ENCODE results near the gene MT1A. TPM values are rescaled to one million over a fixed set of nuclear protein-coding genes. Genes with fewer than 3 reads are reported as not detected.

MT1A gene
- polyA plus RNA-seq, 1 donor: 0.31 TPM

DNA sequence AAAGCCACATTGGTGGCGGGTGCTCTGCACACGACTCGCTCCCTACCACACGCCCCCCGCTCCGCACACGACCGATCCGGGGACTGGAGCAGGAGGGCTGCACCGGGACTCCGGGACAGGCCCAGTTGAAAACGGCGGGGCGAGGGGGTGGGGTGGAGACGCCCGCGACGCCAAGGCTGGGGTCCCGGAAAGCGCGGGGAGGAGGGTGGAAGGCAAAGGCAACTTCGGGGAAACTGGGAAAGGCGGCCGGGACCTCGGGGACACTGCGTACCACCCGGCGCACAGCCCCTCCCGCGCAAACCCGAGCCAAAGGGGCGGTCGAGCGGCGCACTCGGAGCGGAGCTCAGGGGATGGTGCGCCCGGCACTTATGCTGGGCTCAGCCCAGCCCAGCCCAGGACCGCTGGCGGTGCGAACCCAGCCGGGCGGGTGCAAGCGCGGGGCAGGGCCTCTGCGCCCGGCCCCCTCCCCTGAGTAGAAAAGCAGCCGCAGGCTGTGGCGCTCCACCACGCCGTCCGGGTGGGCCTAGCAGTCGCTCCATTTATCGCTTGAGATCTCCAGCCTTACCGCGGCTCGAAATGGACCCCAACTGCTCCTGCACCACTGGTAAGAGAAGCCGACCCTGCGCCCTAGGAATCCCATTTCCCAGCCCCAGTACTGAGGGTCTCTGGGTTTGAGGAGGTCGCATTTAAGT is 6.2 kb upstream of the MT1A start, which contains the start of gene MT1M:
Gene MT1M, plus strand, starts transcription at position 504 of the 692 bp plus-strand sequence. Its CDS starts 73 bp downstream, at position 577.
- peak in 1 of 2 donors; percentile 43 for DNase-seq
- H3K4me1 ChIP-seq (ENCODE audit: control insufficient read depth, insufficient read depth, low read length): peaks cover 11% of the 10 kb centered on the region
- no peaks in the 10 kb centered on the region for H3K9me3 ChIP-seq (ENCODE audit: control insufficient read depth, low read depth, low read length)
- H3K27me3 ChIP-seq (ENCODE audit: control insufficient read depth, insufficient read depth, low read length): peaks cover 75% of the 10 kb centered on the region
- H3K36me3 ChIP-seq (ENCODE audit: control insufficient read depth, insufficient read depth, low read length): no peaks in the 10 kb centered on the region
- H3K4me3 ChIP-seq (ENCODE audit: low read length): peak within 1 kb of the TSS; percentile 35
- WGBS (ENCODE audit: insufficient coverage, low lambda C conversion rate): no CpG with 5 or more reads among the region's 61 CpGs
- no peak within 1 kb of the TSS for H3K27ac ChIP-seq (ENCODE audit: low read length)

DNA sequence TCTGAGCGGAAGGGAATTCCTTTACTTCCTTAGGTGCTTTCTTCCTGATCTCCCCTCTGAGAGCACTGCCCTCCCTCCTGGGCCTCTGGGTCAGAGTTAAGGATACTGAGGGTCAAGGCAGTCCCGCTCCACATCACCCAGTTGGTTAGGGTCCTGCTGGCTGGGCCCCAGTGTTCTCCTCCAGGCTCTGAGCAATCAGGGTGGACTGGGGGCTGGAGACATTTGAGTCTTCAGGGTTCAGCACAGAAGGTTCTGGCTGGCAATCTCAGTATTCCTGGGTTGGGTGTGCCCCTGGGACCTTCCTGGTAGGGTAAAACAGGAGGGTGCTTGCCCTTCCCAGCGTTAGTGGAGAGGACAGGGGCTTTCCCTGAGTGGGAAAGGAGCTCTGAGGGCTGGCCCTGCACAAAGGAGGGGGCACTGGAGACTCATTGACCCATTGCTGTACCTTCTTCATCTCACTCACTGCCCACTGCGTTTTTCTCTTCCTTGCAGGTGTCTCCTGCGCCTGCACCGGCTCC is 5.6 kb upstream of the MT1A start:
- peaks cover 11% of the 10 kb centered on the region for H3K4me1 ChIP-seq (ENCODE audit: control insufficient read depth, insufficient read depth, low read length)
- H3K9me3 ChIP-seq (ENCODE audit: control insufficient read depth, low read depth, low read length): no peaks in the 10 kb centered on the region
- DNase-seq: no peak
- WGBS (ENCODE audit: insufficient coverage, low lambda C conversion rate): no CpG with 5 or more reads among the region's 6 CpGs
- no peaks in the 10 kb centered on the region for H3K36me3 ChIP-seq (ENCODE audit: control insufficient read depth, insufficient read depth, low read length)
- H3K27me3 ChIP-seq (ENCODE audit: control insufficient read depth, insufficient read depth, low read length): peaks cover 81% of the 10 kb centered on the region
- peak overlapping the region; percentile 35 for H3K4me3 ChIP-seq (ENCODE audit: low read length)
- H3K27ac ChIP-seq (ENCODE audit: low read length): no peak overlapping the region

DNA sequence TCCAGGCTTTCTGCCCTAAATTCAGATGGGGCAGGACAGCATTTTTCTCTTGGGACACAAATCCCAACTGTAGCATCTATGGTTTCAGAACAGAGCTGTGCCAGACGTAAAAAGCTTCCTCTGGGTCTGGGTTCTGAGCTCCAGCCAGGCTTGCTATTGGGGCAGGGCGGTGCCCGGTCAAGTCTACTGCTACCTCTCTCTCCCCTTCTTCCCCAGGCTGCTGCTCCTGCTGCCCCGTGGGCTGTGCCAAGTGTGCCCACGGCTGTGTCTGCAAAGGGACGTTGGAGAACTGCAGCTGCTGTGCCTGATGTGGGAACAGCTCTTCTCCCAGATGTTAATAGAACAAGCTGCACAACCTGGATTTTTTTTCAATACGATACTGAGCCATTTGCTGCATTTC is 4.9 kb upstream of the MT1A start:
- peaks cover 88% of the 10 kb centered on the region for H3K27me3 ChIP-seq (ENCODE audit: control insufficient read depth, insufficient read depth, low read length)
- peaks cover 12% of the 10 kb centered on the region for H3K4me1 ChIP-seq (ENCODE audit: control insufficient read depth, insufficient read depth, low read length)
- no peak for DNase-seq
- no peaks in the 10 kb centered on the region for H3K9me3 ChIP-seq (ENCODE audit: control insufficient read depth, low read depth, low read length)
- H3K36me3 ChIP-seq (ENCODE audit: control insufficient read depth, insufficient read depth, low read length): no peaks in the 10 kb centered on the region
- H3K4me3 ChIP-seq (ENCODE audit: low read length): no peak overlapping the region
- no peak overlapping the region for H3K27ac ChIP-seq (ENCODE audit: low read length)
- WGBS (ENCODE audit: insufficient coverage, low lambda C conversion rate): no CpG with 5 or more reads among the region's 7 CpGs

DNA sequence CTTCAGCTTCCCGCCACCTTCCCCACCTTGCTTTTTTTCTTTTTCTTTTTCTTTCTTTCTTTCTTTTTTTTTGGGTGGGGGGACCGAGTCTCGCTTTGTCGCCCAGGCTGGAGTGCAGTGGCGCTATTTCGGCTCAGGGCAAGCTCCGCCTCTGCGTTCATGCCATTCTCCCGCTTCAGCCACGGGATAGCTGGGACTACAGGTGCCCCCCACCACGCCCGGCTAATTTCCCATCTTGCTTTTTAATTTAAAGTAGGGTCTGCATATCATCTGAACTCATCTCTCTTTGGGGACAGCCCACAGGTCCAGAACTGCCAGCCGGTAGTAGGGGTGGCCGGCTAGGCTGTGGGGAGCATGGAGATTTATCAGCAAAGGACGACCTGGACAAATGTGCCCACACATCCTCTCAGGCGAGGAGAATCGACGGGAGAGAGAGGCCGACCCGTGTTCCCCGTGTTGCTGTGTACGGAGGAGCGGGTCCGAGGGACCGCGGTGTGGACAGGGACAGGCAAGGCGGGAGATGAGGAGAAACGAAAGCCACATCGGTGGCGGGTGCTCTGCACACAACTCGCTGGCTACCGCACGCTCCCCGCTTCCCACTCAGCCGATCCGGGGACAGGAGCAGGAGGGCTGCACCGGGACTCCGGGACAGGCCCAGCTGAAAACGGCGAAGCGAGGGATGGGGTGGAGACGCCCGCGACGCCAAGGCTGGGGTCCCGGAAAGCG is 3.6 kb upstream of the MT1A start:
- Histone ChIP-seq H3K4me1 (ENCODE audit: control insufficient read depth, insufficient read depth, low read length) (peaks cover 15% of the 10 kb centered on the region), H3K4me3 (ENCODE audit: low read length) (no peak overlapping the region), H3K36me3 (ENCODE audit: control insufficient read depth, insufficient read depth, low read length) (no peaks in the 10 kb centered on the region), H3K27me3 (ENCODE audit: control insufficient read depth, insufficient read depth, low read length) (peaks cover 92% of the 10 kb centered on the region), H3K27ac (ENCODE audit: low read length) (no peak overlapping the region), H3K9me3 (ENCODE audit: control insufficient read depth, low read depth, low read length) (no peaks in the 10 kb centered on the region)
- no CpG with 5 or more reads among the region's 47 CpGs for WGBS (ENCODE audit: insufficient coverage, low lambda C conversion rate)
- DNase-seq: no peak

DNA sequence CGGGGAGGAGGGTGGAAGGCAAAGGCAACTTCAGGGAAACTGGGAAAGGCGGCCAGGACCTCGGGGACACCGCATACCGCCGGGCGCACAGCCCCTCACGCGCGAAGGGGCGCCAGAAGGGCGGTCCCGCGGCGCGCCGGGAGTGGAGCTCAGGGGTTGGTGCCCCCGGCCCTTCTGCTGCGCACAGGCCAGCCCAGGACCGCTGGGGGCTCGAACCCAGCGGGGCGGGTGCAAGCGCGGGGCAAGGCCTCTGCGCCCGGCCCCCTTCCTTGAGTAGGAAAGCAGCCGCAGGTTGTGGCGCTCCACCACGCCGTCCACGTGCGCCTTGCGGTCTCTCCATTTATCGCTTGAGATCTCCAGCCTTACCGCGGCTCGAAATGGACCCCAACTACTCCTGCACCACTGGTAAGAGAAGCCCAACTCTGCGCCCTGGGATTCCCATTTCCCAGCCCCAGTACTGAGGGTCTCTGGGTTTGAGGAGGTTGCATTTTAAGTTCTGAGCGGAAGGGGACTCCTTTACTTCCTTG is 3.0 kb upstream of the MT1A start:
- no peak for DNase-seq
- Histone ChIP-seq H3K36me3 (ENCODE audit: control insufficient read depth, insufficient read depth, low read length) (no peaks in the 10 kb centered on the region), H3K27ac (ENCODE audit: low read length) (no peak overlapping the region), H3K4me3 (ENCODE audit: low read length) (no peak overlapping the region), H3K9me3 (ENCODE audit: control insufficient read depth, low read depth, low read length) (no peaks in the 10 kb centered on the region), H3K4me1 (ENCODE audit: control insufficient read depth, insufficient read depth, low read length) (peaks cover 15% of the 10 kb centered on the region), H3K27me3 (ENCODE audit: control insufficient read depth, insufficient read depth, low read length) (peaks cover 92% of the 10 kb centered on the region)
- WGBS (ENCODE audit: insufficient coverage, low lambda C conversion rate): no CpG with 5 or more reads among the region's 40 CpGs

DNA sequence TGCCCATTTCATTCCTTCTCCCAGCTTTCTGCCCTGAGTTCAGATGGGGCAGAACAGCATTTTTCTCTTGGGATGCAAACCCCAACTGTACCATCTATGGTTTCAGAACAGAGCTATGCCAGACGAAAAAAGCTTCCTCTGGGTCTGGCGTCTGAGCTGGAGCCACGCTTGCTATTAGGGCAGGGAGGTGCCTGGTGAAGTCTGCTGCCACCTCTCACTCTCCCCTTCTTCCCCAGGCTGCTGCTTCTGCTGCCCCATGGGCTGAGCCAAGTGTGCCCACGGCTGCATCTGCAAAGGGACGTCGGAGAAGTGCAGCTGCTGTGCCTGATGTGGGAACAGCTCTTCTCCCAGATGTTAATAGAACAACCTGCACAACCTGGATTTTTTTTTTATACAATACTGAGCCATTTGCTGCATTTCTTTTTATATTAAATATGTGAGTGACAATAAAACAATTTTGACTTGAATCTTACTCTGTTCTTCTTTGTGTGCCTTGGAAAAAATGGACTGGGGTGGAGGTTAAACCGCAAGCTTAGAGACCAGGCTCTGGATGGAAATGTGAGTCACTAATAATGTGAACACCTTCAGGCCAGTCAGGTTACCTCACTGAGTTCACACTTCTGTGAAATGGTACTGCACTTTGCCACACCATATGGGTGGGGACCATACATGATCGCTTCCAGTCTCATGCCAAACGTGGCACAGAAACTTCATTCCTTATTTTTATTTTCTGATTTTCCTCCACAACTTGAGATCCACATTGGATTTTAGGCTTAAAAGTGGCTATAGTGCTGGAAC is 1.7 kb upstream of the MT1A start:
- DNase-seq: no peak

DNA sequence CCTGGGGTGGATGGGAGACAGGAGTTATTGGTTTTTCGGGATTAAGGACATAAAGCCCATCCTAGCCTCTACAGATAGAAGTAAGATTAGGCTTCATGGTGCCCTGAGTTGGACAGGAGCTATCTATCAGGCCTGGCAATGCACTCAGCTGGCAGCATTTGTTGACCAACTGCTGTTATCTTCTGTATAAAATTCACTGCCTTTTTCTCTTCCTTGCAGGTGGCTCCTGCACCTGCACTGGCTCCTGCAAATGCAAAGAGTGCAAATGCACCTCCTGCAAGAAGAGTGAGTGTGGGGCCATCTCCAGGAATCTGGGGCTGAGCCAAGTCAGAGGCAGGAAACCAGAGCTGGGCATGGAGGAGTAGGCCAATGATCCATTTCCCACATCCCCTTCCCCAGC is 579 bp downstream of the MT1A start:
- peaks cover 24% of the 10 kb centered on the region for H3K4me1 ChIP-seq (ENCODE audit: control insufficient read depth, insufficient read depth, low read length)
- no peak overlapping the region for H3K27ac ChIP-seq (ENCODE audit: low read length)
- no CpG with 5 or more reads among the region's 1 CpG for WGBS (ENCODE audit: insufficient coverage, low lambda C conversion rate)
- DNase-seq: peak in 1 of 2 donors; percentile 40
- H3K27me3 ChIP-seq (ENCODE audit: control insufficient read depth, insufficient read depth, low read length): peaks cover 92% of the 10 kb centered on the region
- H3K36me3 ChIP-seq (ENCODE audit: control insufficient read depth, insufficient read depth, low read length): no peaks in the 10 kb centered on the region
- H3K9me3 ChIP-seq (ENCODE audit: control insufficient read depth, low read depth, low read length): peaks cover 2% of the 10 kb centered on the region
- H3K4me3 ChIP-seq (ENCODE audit: low read length): no peak overlapping the region

More for the DNA sequence above, 1.7 kb upstream of the MT1A start:
- H3K9me3 ChIP-seq (ENCODE audit: control insufficient read depth, low read depth, low read length): no peaks in the 10 kb centered on the region
- H3K4me3 ChIP-seq (ENCODE audit: low read length): no peak overlapping the region
- no peak overlapping the region for H3K27ac ChIP-seq (ENCODE audit: low read length)
- H3K36me3 ChIP-seq (ENCODE audit: control insufficient read depth, insufficient read depth, low read length): no peaks in the 10 kb centered on the region
- H3K27me3 ChIP-seq (ENCODE audit: control insufficient read depth, insufficient read depth, low read length): peaks cover 94% of the 10 kb centered on the region
- peaks cover 15% of the 10 kb centered on the region for H3K4me1 ChIP-seq (ENCODE audit: control insufficient read depth, insufficient read depth, low read length)
- 67% methylated on average over 1 of the region's 9 CpGs for WGBS (ENCODE audit: insufficient coverage, low lambda C conversion rate)

DNA sequence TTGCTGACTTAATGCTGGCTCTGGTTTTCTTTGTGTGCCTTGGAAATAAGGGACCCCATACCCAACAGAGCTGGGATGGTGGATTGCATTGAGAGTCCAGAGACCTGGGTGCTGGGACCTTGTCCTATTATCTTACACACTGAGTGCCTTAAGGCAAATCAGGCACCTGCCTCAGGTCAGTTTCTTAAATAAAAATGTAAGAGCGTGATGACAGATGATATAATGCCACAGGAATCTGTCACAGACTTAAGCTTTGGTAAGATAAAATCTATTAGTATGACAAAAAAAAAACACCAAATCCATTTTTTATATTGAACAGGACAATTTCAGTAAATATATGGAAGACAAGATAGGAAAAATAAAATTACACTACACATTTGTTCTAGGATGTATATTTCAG is 1.6 kb downstream of the MT1A start:
- H3K4me3 ChIP-seq (ENCODE audit: low read length): no peak overlapping the region
- no peak for DNase-seq
- H3K4me1 ChIP-seq (ENCODE audit: control insufficient read depth, insufficient read depth, low read length): peaks cover 20% of the 10 kb centered on the region
- no peaks in the 10 kb centered on the region for H3K36me3 ChIP-seq (ENCODE audit: control insufficient read depth, insufficient read depth, low read length)
- peaks cover 2% of the 10 kb centered on the region for H3K9me3 ChIP-seq (ENCODE audit: control insufficient read depth, low read depth, low read length)
- 100% methylated on average over 1 of the region's 1 CpG for WGBS (ENCODE audit: insufficient coverage, low lambda C conversion rate)
- H3K27me3 ChIP-seq (ENCODE audit: control insufficient read depth, insufficient read depth, low read length): peaks cover 84% of the 10 kb centered on the region
- no peak overlapping the region for H3K27ac ChIP-seq (ENCODE audit: low read length)

DNA sequence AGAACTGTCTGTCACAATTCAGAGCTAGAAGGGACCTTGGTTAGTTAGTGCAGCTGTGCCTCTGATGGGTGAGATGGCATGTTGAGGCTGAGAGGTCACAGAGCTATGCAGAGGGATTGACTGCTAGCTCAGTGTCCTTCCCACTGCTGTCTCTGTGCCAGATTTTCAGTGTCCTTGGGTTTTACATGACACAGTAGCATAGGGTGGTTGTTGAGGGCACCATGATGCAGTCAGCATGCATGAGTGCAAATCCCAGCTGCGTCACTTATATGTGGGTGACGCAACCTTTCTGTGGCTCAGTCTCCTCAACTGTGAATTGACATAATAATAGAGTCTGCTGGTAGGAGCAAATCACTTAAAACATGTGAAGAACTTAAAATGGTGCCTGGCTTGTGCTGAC is 2.7 kb downstream of the MT1A start:
- no peak for DNase-seq
- Histone ChIP-seq H3K9me3 (ENCODE audit: control insufficient read depth, low read depth, low read length) (peaks cover 2% of the 10 kb centered on the region), H3K27ac (ENCODE audit: low read length) (no peak overlapping the region), H3K4me1 (ENCODE audit: control insufficient read depth, insufficient read depth, low read length) (peaks cover 18% of the 10 kb centered on the region), H3K36me3 (ENCODE audit: control insufficient read depth, insufficient read depth, low read length) (no peaks in the 10 kb centered on the region), H3K4me3 (ENCODE audit: low read length) (no peak overlapping the region), H3K27me3 (ENCODE audit: control insufficient read depth, insufficient read depth, low read length) (peaks cover 77% of the 10 kb centered on the region)
- no CpG with 5 or more reads among the region's 2 CpGs for WGBS (ENCODE audit: insufficient coverage, low lambda C conversion rate)
